ENCODE results near the gene NFILZ.

GRCh38 chr19:8612807-8613171 lies 17.6 kb upstream of the NFILZ start:
- no peak for TF ChIP-seq EZH2 (IDR thresholded peaks at IDR 0.05)
- no peak for TF ChIP-seq ZFX (IDR thresholded peaks at IDR 0.05)
- no peak for TF ChIP-seq POLR2AphosphoS5 (IDR thresholded peaks at IDR 0.05; ENCODE audit: low read depth, low read length)
- no peak for TF ChIP-seq CTCF (IDR thresholded peaks at IDR 0.05 in 2 of 3, conservative IDR thresholded peaks at IDR 0.05 in 1 of 3; ENCODE audit: borderline replicate concordance in 1 of 3, insufficient read depth in 1 of 3, low read depth in 2 of 3, low read length in 2 of 3)
- TF ChIP-seq POLR2A (IDR thresholded peaks at IDR 0.05; ENCODE audit: borderline replicate concordance, extremely low read depth, insufficient read depth, insufficient read length) = no peak
- TF ChIP-seq MAX (IDR thresholded peaks at IDR 0.05) = no peak
- no peak for TF ChIP-seq ZBTB33 (IDR thresholded peaks at IDR 0.05; ENCODE audit: extremely low read depth, insufficient replicate concordance, low read length)
- no peak for TF ChIP-seq YY1 (IDR thresholded peaks at IDR 0.05; ENCODE audit: extremely low read depth, insufficient replicate concordance, low read depth, low read length)
- TF ChIP-seq SP1 (IDR thresholded peaks at IDR 0.05; ENCODE audit: low read depth) = no peak

Data from HCT116 (cell line).